Panc1 (cell line): ENCODE measurements around the gene PRPSAP2.

Experiments used
- POLR2AphosphoS5 ChIP-seq: IDR thresholded peaks from 2 replicates; pipeline ENCODE4 v1.6.1; 2012; ENCODE audit warnings: mild to moderate bottlenecking, low read depth, low read length, moderate library complexity
- REST ChIP-seq, 2 experiments: IDR thresholded peaks; 2 replicates each; pipeline ENCODE4 v1.6.1; 2011 to 2012; ENCODE audit warnings: low read depth in 2 of 2, control low read depth in 1 of 2, low read length in 1 of 2, mild to moderate bottlenecking in 1 of 2, moderate library complexity in 1 of 2; ENCODE audit not compliant: insufficient read depth in 1 of 2
- TF ChIP-seq, protein P1 (sequence below): fragments of 450-650 bp; IDR thresholded peaks from 2 replicates; pipeline ENCODE4 v1.5.1; 2017; ENCODE audit warnings: mild to moderate bottlenecking

DNA sequence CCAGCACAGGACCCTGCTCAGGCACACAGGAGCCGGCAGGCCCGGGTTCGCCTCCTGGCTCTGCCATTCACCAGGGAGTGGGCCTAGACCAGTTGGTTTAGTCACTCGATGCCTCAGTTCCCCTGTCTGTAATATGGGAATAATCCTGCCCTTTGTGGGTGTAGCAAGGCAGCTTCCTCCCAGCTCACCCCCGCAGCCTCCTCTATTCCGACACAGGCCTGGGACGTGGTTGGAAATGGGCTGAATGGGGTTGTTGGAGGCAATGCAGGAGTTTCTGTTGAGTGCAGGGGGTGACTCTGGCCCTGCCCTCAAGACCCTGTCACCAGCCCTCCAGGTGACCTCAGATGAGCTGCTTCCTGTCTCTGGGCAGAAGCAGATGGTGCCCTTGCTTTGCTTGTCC is 113.9 kb downstream of the PRPSAP2 start:
- no peak for TF ChIP-seq REST (IDR thresholded peaks at IDR 0.05; ENCODE audit: insufficient read depth in 1 of 2, low read depth in 2 of 2, low read length in 1 of 2)
- TF ChIP-seq, protein P1, sequence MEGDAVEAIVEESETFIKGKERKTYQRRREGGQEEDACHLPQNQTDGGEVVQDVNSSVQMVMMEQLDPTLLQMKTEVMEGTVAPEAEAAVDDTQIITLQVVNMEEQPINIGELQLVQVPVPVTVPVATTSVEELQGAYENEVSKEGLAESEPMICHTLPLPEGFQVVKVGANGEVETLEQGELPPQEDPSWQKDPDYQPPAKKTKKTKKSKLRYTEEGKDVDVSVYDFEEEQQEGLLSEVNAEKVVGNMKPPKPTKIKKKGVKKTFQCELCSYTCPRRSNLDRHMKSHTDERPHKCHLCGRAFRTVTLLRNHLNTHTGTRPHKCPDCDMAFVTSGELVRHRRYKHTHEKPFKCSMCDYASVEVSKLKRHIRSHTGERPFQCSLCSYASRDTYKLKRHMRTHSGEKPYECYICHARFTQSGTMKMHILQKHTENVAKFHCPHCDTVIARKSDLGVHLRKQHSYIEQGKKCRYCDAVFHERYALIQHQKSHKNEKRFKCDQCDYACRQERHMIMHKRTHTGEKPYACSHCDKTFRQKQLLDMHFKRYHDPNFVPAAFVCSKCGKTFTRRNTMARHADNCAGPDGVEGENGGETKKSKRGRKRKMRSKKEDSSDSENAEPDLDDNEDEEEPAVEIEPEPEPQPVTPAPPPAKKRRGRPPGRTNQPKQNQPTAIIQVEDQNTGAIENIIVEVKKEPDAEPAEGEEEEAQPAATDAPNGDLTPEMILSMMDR = no peak
- TF ChIP-seq POLR2AphosphoS5 = no peak
